NCI-H1417 treated with DMSO at 0.1 percent for 48 hours (cell line): Measurements from ENCODE around the gene SLC5A1.
"Not testable (repeated sequence)": the region's sequence is repeated elsewhere in the genome, so short reads cannot be mapped to it uniquely, and the experiment has no call there.

Experiments used
- DNase-seq: peaks from one replicate; lab custom pipeline; 2025; lab: John Stamatoyannopoulos, UW

Gene SLC5A1

DNA sequence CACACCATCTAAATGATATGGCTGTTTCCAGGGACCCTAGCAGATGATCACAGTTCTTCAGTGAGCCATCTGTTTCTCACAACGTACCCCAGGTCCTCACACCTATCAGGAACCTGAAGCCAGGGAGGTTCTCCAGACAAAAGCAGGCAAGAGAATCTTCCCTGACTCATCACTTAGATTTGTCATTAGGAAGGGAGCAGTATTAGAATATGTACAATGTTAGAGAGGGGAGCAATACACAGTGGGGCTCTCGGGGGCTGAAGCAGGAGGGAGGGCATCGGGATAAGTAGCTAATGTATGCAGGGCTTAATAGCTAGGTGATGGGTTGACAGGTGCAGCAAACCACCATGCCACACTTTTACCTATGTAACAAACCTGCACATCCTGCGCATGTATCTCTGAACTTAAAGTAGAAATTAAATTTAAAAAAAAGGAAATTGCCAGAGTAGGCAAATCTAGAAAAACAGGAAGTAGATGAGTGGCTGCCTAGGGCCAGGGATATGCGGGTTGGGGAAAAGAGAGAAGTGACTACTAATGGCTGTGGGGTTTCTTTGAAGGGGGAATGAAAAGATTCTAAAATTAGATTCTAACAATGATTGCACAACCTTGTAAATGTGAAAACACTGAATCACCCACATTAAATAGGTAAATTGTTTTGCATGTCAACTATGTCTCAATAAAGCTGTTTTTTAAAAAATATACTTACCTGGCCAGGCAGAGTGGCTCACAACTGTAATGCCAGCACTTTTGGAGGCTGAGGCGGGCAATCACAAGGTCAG is 101.6 kb downstream of the SLC5A1 start:
- DNase-seq = no peak

- DNase-seq = not testable (repeated sequence)
Observed at GRCh38 chr22:32147128-32147527, 104.1 kb downstream of the SLC5A1 start.

- DNase-seq = not testable (repeated sequence)
Observed at GRCh38 chr22:32148372-32148771, 105.3 kb downstream of the SLC5A1 start.

- not testable (repeated sequence) for DNase-seq
Observed at GRCh38 chr22:32150647-32151046, 107.6 kb downstream of the SLC5A1 start.

GRCh38 chr22:32151641-32152040 is 108.6 kb downstream of the SLC5A1 start:
- not testable (repeated sequence) for DNase-seq

DNA sequence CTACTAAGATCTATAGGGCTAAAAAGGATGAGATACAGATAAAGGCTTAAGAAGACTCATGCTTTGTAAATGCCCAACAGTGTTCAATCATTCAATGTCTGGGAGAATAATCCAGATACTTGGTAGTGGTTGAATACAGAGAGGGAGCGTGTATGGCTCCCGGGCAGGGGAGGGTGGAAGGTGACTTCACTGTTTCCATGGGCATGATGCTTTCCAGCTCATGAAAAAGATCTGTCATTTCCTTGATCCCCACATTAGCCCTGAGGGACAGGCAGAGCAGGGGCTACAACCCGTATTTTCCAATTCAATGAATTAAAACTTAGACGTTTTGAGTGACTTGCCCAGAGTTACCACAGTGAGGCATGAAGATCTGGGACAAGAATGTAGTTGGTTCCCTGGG is 111.7 kb downstream of the SLC5A1 start:
- not testable (repeated sequence) for DNase-seq

GRCh38 chr22:32157632-32158031 is 114.6 kb downstream of the SLC5A1 start:
- DNase-seq = not testable (repeated sequence)

- DNase-seq = no peak
Observed at GRCh38 chr22:32158712-32159533, 115.9 kb downstream of the SLC5A1 start, which contains the start of gene C22orf42. Gene C22orf42 (minus strand): TSS chr22:32159303. CDS start chr22:32159215, 88 bp downstream.

DNA sequence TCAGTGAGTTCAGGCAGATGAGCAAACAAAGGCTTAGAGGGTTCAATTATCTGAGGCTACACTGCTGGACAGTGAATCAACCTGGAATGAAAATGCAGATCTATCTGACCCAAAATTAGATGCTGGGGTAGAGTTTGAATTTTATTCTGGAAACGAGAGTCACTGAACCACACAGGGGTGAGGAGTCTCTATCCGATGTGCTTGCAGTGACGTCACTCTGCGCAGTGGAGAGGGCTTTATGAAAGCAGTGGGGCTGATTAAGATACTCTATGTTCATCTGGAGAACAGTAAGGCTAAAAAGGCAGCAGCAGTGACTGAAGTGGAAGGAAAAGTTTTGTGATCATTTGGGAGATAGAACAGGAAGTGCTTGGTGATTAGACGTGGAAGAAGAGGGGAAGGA is 117.3 kb downstream of the SLC5A1 start:
- not testable (repeated sequence) for DNase-seq
